ENCODE results near the gene DUSP2. TPM values are rescaled to one million over a fixed set of nuclear protein-coding genes. Genes with fewer than 3 reads are reported as not detected.

Gene DUSP2
- total and polyA plus RNA-seq, 10 of the 15 experiments (the other 5 are each of a cell fraction or from before 2014, with no cell fraction given) = 9.7 to 212 (median 57.2) TPM

GRCh38 chr2:96161898-96162297 is 16.7 kb upstream of the DUSP2 start (continued):
- TF ChIP-seq ZNF687 (IDR thresholded peaks at IDR 0.05) = peak; percentile 86
- TF ChIP-seq SIX5 (IDR thresholded peaks at IDR 0.05; ENCODE audit: low read depth, low read length, severe bottlenecking) = no peak
- TF ChIP-seq YBX1 (IDR thresholded peaks at IDR 0.05) = no peak
- no peak for TF ChIP-seq IRF3 (IDR thresholded peaks at IDR 0.05)
- no peak for TF ChIP-seq ESRRA (IDR thresholded peaks at IDR 0.05; ENCODE audit: low read length)
- TF ChIP-seq BCL11A (IDR thresholded peaks at IDR 0.05; ENCODE audit: low read depth, low read length) = no peak
- no peak for TF ChIP-seq RELA (IDR thresholded peaks at IDR 0.05; ENCODE audit: borderline replicate concordance, partially characterized antibody)
- no peak for TF ChIP-seq E2F8 (IDR thresholded peaks at IDR 0.05; ENCODE audit: low read depth, partially characterized antibody)
- TF ChIP-seq NR2C2 (IDR thresholded peaks at IDR 0.05; ENCODE audit: borderline replicate concordance, control insufficient read depth, insufficient read length, low read depth) = no peak
- no peak for TF ChIP-seq HDAC2 (IDR thresholded peaks at IDR 0.05)
- no peak for TF ChIP-seq JUNB (IDR thresholded peaks at IDR 0.05)
- TF ChIP-seq IKZF2 (IDR thresholded peaks at IDR 0.05) = peak; percentile 80 to 82
- TF ChIP-seq ZNF24 (IDR thresholded peaks at IDR 0.05) = peak; percentile 40; the same call in 1 of the 2 replicates
- TF ChIP-seq FOXM1 (IDR thresholded peaks at IDR 0.05; ENCODE audit: low read depth, low read length) = no peak
- TF ChIP-seq MAX (IDR thresholded peaks at IDR 0.05; ENCODE audit: low read depth, low read length) = no peak
- TF ChIP-seq NFYA (IDR thresholded peaks at IDR 0.05; ENCODE audit: borderline replicate concordance, low read depth, low read length) = no peak
- no peak for TF ChIP-seq E2F4 (IDR thresholded peaks at IDR 0.05; ENCODE audit: low read depth, low read length)
- TF ChIP-seq ZNF384 (IDR thresholded peaks at IDR 0.05; ENCODE audit: borderline replicate concordance, low read depth, low read length) = no peak
- TF ChIP-seq ZBED1 (IDR thresholded peaks at IDR 0.05; ENCODE audit: borderline replicate concordance) = no peak
- TF ChIP-seq SMAD1 (IDR thresholded peaks at IDR 0.05; ENCODE audit: low read depth, partially characterized antibody) = no peak
- TF ChIP-seq NFXL1 (IDR thresholded peaks at IDR 0.05; ENCODE audit: borderline replicate concordance) = no peak
- TF ChIP-seq CREM (IDR thresholded peaks at IDR 0.05; ENCODE audit: low read depth) = no peak
- peak; percentile 48 for TF ChIP-seq MTA2 (IDR thresholded peaks at IDR 0.05; ENCODE audit: low read depth)
- 0 out of 4 replicates have a peak, but pooled peaks of 1 of the 2 experiments have one; percentile 6 for TF ChIP-seq BHLHE40 (IDR thresholded peaks at IDR 0.05; ENCODE audit: borderline replicate concordance in 1 of 2, low read depth in 2 of 2, low read length in 1 of 2)

All from GM12878 (cell line).